Fibroblast of skin of right biceps (primary cell): ENCODE measurements around the gene BPIFB1.
A peak's percentile ranks its signal among the peaks of the same experiment; 100 is the strongest.

ENCODE experiments used
- DNase-seq: peaks from one replicate; pipeline ENCODE4 v3.0.0-alpha.2; 2013

Gene BPIFB1

GRCh38 chr20:33299111-33299603 lies 16.1 kb downstream of the BPIFB1 start:
- peak; percentile 40 for DNase-seq

- DNase-seq = peak; percentile 42
These were observed 18.3 kb downstream of the BPIFB1 start for GRCh38 chr20:33301192-33301930.

GRCh38 chr20:33303595-33303994 lies 20.6 kb downstream of the BPIFB1 start:
- no peak for DNase-seq

GRCh38 chr20:33304046-33304445 lies 21.0 kb downstream of the BPIFB1 start:
- DNase-seq = no peak

GRCh38 chr20:33305589-33306057 lies 22.6 kb downstream of the BPIFB1 start:
- peak; percentile 33 for DNase-seq

GRCh38 chr20:33306228-33306627 lies 23.2 kb downstream of the BPIFB1 start:
- DNase-seq = no peak

GRCh38 chr20:33306807-33307206 lies 23.8 kb downstream of the BPIFB1 start:
- DNase-seq = no peak

GRCh38 chr20:33308668-33309067 lies 25.7 kb downstream of the BPIFB1 start:
- DNase-seq = no peak

GRCh38 chr20:33309631-33310030 lies 26.6 kb downstream of the BPIFB1 start:
- no peak for DNase-seq

GRCh38 chr20:33310327-33310899 lies 27.4 kb downstream of the BPIFB1 start:
- DNase-seq = no peak

- DNase-seq = no peak
These were observed 28.0 kb downstream of the BPIFB1 start for GRCh38 chr20:33311011-33311410.

- no peak for DNase-seq
These were observed 29.0 kb downstream of the BPIFB1 start for GRCh38 chr20:33311996-33312395.

GRCh38 chr20:33312583-33312982 lies 29.6 kb downstream of the BPIFB1 start:
- DNase-seq = no peak

GRCh38 chr20:33313686-33314314 lies 30.8 kb downstream of the BPIFB1 start:
- DNase-seq = no peak

- DNase-seq = no peak
These were observed 33.3 kb downstream of the BPIFB1 start for GRCh38 chr20:33316343-33316742.

- no peak for DNase-seq
These were observed 33.9 kb downstream of the BPIFB1 start for GRCh38 chr20:33316958-33317357.

- no peak for DNase-seq
These were observed 34.5 kb downstream of the BPIFB1 start for GRCh38 chr20:33317424-33318095.

- no peak for DNase-seq
These were observed 35.0 kb downstream of the BPIFB1 start for GRCh38 chr20:33318096-33318429.

- DNase-seq = no peak
These were observed 37.0 kb downstream of the BPIFB1 start for GRCh38 chr20:33320006-33320405.

GRCh38 chr20:33322456-33322855 lies 39.4 kb downstream of the BPIFB1 start:
- no peak for DNase-seq

GRCh38 chr20:33323236-33323635 lies 40.2 kb downstream of the BPIFB1 start:
- DNase-seq = no peak

- DNase-seq = no peak
These were observed 42.3 kb downstream of the BPIFB1 start for GRCh38 chr20:33325350-33325749.
